ENCODE measurements around the gene CFAP58.

The CFAP58 gene

DNA sequence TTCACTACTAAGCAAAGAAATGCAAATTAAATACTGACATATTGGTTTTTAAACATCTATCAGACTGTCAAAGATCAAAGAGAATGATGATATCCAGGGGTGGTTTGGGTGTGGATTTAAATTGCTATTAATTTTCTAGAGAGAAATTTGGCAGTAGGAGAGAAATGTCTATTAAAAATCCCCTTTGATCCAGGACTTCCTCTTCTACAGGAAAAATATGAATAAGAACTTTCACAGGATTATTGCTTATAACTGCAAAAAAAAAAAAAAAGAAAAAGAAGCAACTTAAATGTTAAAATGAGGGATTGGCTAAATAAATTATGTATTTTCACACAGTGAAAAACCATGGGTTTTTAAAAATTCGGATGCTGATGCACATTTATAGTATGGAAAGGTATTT is 21.0 kb downstream of the CFAP58 start:
- FAIRE-seq, result no peak

- FAIRE-seq, result no peak
These were observed 23.2 kb downstream of the CFAP58 start for GRCh38 chr10:104376784-104377300.

DNA sequence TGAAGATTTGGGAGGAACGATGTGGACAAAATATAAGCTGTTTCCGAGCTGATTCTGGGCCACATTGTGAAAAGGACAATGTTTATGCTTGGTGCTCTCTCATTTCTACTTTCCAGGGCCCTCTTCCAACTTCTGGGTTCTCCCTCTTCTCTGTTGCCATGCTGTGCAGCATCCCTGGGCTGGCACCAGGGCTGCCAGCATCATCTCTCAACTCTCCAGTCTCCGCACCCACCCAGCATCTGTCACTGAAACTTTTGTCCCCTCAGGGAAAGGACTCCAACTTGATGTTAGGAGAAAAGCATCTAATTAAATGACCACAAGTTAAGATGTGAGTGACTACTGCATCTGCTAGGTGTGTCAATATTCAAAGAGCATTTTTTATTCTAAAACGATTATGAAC is 26.7 kb downstream of the CFAP58 start:
- FAIRE-seq, result no peak

DNA sequence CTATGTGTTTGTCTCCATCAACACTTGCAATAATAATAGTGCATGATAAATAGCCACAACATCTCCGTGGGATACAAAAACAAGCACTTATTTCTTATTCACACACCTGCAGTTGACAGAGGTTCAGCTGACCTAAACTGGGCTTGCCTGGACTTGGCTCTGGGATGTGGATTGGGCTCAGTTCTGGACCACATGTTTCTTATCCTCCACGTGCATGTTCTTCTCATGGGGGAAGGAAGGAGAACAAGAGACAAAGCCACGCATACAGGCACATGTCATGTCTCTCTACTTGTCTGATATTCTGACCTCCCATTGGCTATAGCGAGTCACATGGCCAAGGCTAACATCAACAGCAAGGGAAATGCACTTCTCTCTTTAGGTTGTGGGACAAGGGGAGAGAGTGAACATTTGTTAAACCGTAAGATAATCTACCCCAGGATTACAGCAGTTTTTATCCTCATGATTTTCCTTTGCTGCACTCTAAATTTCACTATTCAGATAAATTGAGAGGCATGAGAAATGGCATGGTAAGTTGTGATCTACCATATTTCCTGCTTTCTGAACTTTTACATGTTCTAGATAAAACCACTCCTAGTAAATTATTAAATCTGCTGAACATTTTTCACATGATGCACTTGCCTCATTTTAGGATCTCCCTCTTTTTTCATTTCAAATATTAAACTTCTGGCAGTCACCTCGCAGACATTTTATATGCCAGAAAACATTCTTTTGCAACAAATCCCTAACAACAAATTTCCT is 33.7 kb downstream of the CFAP58 start:
- FAIRE-seq, result no peak

GRCh38 chr10:104388830-104389229 is 35.2 kb downstream of the CFAP58 start:
- FAIRE-seq, result no peak

DNA sequence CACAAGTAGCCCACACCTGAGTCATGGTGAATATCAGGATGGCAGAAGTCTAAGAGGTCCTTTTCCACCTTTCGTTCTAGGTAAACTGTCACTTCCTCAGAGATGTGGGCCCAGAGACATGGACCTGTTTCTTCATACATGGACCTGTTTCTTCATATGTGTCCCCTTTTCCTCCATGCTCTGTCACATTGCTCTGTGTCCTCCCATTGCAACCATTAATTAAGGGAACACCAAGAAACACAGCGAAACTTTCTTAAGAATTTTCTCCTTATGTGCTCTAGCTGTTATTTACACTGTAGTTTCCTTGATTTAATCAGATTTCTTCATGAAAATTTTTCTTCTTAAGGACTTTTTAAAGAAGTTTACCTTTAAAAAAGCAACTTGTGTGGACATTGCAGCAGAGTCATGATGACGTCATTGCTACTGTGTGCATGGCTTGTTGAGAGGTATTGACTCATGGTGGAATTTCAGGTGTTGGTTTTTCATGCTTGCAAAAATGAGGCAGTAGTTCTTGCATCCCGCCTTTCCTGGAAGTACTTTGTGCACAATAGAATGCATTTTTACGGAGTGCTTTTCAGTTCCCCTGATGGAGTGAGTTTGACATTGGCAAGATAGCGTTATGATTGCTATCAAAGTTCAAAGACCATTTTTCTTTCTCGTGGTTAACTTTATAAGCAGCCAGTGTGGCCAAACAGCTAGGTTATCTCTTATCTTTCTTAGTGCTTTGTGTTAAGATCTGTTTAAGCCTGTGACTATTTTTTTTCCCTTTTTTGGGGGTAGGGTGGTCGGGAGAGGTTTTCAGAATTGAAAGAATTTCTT is 37.7 kb downstream of the CFAP58 start:
- no peak for FAIRE-seq

DNA sequence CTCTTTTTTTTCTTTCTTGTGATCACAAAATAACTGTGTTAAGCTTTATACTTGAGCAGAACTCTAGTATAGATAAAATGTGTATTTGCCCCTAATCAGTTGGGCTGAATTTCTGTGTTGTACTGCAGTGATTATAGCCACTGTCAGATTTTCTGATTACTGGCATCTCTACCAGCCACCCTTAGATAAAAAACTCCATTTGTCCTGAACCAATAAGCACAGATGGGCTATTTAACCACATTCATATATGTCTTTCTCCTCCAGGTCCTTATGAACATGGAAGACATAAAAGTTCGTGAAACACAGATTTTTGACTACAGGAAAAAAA is 38.3 kb downstream of the CFAP58 start:
- no peak for FAIRE-seq

DNA sequence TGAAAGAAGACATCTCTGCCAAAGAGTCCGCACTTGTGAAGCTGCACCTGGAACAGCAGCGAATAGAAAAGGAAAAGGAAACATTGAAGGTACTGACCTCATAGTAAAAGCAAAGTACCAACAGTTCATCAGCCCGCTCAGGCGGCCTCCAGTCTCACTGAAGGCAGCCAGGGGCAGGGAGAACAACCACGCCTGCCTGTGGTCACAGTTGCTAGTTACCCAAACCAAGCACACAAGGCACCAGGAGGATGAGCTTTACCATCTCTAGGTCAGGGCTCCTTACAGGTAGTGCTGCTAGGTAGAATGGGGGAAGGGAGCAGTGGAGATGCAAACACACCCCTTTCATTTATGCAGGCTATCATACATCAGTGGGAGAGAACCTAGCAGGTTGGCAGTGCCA is 39.8 kb downstream of the CFAP58 start:
- FAIRE-seq, result no peak

DNA sequence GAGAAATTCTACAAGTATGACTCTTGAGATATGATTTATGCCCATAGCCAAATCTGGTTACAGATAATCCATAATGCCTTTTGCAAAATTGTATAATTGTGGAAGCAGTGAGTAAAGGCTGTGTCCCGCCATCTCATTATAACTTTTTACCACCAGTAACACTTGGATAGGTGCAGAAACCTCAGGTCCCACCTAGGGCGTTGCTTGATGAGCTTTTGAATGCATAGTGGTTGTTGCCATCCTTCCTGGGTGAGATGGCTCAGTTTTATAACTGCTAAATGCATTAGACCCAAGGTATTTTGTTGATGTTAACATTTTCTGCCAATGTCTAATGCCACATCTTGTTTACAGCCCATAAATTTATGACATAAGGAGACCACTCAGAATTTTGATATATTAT is 42.9 kb downstream of the CFAP58 start:
- no peak for FAIRE-seq

- no peak for FAIRE-seq
These were observed 50.0 kb downstream of the CFAP58 start for GRCh38 chr10:104403636-104404035.

GRCh38 chr10:104406715-104407650 is 53.4 kb downstream of the CFAP58 start:
- FAIRE-seq, result no peak

GRCh38 chr10:104413528-104413927 is 59.9 kb downstream of the CFAP58 start:
- no peak for FAIRE-seq

DNA sequence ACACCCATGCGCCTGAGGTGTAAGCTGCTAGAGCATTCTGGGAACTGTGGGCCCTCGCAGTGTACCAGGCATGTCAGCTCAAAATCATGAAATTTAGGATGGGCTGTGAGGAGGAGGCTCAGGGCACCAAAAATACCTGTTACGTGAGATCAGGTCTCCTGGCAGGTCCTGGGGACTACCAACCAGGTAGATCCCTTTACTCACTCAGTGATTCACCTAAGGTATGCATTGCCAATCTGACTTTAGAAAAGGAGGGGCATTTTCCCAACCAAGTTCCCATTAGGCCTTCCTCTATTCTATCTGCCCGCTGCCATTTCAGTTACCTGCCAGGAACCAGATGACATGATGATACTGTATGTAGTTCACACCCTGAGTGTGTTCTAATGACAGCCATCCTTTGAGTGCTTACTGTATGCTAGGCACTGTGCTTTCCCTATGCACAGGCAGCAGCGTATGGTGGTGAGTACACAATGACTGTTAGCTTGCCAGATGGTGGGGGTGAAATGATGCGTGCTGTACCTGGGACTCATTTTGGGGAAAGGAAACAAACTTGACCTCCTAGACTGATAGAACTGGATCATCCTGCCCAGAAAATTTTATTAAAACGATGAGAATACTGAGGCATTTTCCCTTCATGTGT is 62.0 kb downstream of the CFAP58 start:
- FAIRE-seq, result no peak

DNA sequence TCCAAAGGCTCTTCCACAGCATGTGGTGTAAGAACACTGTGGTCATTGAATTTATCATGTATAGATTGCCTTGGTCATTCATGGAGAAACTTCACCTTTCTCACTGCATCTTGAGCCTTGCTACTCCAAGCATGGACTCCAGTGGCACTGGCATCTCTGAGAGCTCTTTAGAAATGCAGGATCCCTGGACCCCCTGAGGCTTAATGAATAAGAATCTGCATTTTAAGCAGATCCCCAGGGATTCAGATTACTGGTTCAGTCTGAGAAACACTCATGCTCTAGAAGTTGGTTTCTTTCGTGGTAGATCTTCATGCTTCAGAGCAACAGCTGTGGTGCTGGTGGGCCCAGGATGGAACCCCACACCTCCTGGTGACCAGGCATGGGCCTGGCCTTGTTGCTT is 63.2 kb downstream of the CFAP58 start:
- no peak for FAIRE-seq

GRCh38 chr10:104417637-104418292 is 64.1 kb downstream of the CFAP58 start:
- no peak for FAIRE-seq

GRCh38 chr10:104424719-104425118 is 71.1 kb downstream of the CFAP58 start:
- FAIRE-seq, result no peak

- FAIRE-seq, result no peak
These were observed 74.4 kb downstream of the CFAP58 start for GRCh38 chr10:104427989-104428388.

- FAIRE-seq, result no peak
These were observed 76.2 kb downstream of the CFAP58 start for GRCh38 chr10:104429846-104430245.

GRCh38 chr10:104430360-104430759 is 76.7 kb downstream of the CFAP58 start:
- FAIRE-seq, result no peak

GRCh38 chr10:104433669-104434068 is 80.0 kb downstream of the CFAP58 start:
- FAIRE-seq, result no peak

DNA sequence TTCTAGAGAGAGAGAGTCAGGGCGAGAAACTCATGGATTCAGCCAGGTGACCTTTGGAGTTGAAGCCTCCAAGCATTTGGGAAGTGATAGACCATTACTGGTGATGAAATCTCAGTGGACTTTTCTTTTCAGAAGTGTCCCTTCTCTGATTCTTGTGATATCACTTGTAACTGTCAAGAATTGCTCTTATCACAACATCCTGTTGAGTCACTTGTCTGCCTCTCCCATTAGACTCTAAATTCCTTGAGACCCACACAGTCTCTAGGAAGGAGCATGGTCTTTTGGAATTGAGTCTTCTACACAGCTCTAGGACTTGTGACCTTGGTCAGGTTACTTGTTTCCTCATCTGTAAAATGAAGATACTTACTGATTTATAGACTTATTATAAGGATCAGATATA is 81.0 kb downstream of the CFAP58 start:
- no peak for FAIRE-seq

DNA sequence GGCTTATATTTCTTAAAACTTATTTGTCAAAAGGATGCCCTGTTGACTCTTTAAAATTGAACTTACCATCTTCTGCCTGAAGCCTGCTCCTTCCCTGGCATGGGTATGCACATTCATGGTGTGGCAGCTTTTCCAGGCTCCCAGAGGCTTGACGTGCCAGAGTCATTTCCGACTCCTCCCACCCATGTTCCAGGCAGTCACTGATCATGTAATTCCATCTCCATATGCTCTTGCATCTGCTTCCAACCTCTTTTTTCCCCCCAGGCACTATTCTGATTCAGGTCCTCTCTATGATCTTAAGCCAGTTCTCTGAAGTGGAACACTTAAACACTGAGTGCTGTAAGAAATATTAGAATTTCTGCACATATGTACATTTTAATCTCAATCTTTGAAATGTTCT is 82.2 kb downstream of the CFAP58 start:
- FAIRE-seq, result no peak
